NCI-H2227 treated with DMSO at 0.1 percent for 48 hours (cell line): Measurements from ENCODE around the gene LMNA.

Experiments
- DNase-seq: peaks from one replicate; lab custom pipeline; 2025; lab: John Stamatoyannopoulos, UW

The LMNA gene

DNA sequence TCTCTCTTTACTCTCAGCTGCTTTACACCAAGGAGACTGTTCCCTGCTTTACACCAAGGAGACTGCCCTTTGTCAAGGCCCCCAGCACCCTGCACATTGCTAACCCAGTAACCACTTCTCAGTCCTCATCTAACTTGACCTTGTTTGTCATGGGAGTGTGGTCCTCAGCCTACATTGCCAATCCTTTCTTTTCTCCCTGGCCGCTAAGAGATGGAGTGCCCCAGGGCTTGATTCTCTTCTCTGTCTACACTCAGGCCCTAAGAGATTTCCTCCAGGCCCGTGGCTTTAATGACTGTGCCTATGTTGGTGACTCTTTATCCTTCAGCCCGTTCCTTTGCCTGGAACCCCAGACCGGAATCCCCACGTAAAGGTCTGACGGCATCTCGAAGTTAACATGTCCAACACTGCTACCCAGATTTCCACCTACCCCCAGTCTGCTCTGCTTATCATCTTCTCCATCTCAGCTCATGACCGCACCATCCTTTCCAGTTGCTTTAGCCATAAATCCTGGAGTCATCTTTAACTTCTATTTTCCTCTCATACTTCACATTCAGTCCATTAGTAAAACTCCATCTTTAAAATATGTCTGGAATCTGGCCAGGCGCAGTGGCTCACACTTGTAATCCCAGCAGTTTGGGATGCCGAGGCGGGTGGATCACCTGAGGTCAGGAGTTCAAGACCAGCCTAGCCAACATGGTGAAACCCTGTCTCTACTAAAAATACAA, 29.4 kb downstream of the LMNA start:
- no peak for DNase-seq

DNA sequence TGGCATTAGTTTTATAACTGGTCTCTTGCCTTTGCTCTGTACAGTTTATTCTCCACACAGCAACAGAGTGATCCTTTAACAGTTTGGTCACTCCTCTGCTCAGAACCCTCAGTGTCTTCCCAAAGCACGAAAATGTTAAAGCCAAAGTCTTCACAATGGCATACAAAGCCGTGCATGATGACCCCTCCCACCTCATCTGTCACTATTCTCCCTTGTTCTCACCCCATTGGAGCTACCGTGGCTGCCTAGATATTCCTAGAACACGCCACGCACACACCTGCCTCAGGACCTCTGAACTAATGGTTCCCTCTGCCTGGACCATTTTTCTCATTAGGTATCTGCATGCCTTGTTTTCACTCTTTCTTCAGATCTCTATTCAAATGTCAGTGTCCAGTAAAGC, 30.2 kb downstream of the LMNA start:
- DNase-seq: no peak

DNA sequence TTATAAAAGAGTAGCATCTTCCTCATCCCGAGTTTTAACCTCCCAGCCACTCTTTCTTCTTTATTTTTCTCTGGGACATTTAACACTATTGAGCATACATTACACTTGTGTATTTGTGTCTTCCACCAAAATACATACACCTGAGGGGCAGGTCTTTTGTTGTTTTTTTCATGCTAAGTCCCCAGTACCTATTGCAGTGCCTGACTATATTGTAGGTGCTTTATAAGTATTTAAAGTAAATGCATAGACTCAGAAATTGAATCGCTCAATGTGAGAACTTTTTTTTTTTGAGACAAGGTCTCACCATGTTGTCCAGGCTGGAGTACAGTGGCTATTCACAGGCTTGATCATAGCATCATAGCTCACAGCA, 31.1 kb downstream of the LMNA start:
- no peak for DNase-seq

DNA sequence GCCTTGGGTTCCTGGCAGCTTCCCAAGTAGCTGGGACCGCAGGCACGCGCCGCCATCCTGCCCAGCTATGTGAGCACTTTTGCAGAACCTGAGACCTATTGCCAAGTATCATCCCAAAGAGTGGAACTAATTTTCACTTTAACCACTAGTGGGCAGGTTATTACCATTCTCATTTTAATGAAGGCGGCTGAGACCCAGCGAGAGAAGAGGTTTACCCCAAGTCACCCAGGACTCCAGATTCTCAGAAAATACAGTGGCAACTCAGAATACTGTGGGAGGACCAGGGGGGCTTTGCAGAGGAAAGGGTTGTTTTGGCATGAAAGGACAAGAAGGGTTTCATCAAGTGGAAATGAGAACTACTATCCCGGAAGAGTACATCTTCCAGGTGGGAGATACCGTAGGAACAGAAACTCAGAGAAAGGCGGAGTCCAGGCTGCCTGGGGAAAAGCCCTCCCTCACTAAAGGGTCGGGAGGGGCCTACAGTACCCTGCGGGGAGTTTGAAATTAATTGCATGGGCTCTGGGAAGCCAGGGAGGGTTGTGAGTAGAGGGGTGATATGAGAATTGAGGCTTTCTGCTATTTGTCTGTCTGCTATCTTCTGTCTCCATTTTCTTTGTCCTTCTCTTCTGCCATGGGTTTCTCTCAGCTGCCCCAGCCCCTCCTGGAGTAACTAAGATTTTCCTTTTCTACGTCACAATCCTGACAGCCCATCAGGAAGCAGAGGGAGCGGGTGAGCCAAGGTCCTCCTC, 31.7 kb downstream of the LMNA start:
- peak; percentile 80 for DNase-seq

DNA sequence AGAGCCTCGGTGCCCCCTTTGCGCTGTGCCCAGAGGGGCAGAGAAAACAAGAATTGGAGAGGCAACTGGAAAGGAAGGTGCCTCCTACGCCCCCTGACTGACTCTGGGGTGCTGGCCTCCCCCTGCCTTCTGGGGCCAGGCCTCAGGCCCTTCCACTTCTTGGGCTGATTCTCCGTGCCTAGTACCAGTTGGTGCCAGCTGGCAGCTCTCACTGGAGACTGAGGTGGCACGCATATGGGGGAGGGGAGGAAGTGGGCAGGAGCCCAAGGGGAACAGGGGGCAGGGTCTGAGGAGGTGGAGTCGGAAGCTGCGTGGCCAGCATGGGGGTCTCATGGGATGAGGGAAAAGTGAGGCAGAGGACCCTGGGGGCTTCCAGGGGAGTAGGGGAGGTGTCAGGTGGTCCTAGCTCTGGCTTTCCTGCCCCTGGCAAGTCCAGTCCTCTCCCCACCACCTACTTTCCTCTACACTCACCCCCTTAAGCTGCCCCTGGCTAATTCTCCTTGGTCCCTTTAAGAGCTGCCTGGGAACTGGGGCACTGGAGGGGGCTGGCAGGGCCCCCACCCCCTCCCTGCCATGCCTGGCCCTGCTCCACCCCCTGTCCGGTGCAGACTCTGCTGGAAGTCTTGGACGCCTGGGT, 32.4 kb downstream of the LMNA start:
- DNase-seq: no peak

DNA sequence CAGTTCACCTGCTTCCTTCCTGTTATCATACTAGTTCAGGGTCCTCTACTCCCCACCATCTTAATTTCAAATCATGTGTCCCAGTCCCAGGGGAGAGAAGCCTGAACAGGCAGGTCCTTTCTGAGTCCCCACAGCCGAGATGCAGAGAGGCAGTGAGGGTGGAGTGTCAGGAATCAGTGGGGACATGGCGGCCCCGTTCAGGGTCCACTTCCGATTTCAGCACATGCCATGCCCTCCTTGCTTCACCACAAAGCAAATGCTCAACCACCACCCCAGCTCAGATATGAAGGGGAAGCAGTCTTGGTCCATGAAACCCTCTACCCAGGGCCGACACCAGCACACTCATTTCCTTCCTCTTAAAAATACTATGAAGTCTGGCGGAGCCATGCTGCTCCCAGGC, 33.7 kb downstream of the LMNA start:
- DNase-seq: no peak

DNA sequence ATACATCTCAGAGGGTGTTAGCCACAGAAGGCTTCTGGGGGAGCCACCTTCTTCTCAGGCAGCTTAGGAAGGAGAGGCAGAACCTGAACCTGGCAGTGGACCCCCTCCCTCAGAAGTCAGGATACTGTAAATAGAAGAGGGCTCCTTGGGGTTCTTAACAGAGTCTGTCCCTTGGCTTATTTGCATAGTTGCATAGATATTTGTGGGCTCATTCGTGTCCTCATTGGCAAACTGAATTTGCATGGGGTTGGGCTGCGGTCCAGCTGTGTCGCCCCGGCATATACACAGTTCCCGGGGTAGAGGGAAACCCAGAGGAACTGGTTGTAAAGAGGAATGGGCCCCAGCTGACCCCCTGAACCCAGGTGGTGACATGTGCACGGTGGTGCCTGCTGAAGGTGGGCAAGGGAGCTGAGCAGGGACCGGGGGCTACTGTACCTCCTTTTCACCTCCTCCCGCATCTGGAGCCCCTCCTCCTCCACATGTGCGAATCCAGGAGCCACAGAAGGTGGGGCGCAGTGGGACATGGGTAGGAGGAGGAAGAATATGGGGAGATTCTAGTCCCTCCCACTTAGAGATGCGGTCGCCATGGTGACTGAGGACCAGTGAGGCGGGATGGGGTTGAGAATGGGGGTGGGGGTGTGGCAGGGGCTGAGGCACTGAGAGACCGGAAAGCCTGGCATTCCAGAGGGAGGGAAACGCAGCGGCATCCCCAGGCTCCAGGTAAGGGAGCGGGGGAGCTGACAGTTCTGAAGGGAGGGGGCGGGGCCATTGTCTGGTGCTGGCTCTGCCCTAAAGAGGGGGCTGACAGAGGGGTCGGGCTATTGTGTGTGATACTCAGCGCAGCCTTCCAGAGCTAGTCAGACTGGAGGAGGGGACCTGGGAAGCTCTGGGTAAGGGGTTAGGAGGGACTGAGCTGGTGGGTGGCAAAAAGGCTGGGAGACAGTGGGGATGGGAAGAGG, 35.1 kb downstream of the LMNA start:
- peak; percentile 43 for DNase-seq

DNA sequence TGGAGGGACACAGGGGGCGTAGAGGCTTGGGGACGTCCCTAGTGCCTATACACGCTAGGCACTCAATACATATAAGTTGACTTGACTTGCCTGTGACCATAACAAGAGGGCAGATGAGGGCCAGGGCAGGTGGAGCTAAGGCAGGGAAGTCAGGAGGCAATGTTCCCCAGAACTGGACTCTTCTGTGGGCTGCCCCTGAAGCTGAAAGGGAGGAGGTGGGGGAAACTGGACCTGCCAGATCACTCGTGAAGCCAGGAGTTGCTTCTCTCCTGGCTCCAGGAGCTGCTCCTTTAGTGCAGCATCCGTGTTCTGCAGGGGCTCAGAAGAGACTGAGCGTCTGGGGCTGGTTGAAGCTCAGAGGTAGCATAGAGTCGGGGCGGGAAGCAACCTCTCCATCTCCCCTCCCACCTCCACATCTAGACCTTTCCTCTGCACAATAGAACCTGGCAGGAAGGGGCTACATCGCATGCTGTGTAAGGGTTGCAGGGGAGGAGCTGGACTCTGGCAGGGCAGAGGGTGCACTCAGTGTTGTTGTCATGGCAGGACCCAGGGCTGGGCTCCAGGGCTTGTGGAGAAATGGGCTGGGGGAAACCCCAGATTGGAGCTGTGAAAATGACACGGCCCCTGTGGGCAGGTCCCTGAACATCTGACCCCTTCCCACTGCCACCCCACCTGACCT, 36.0 kb downstream of the LMNA start:
- DNase-seq: peak; percentile 9

DNA sequence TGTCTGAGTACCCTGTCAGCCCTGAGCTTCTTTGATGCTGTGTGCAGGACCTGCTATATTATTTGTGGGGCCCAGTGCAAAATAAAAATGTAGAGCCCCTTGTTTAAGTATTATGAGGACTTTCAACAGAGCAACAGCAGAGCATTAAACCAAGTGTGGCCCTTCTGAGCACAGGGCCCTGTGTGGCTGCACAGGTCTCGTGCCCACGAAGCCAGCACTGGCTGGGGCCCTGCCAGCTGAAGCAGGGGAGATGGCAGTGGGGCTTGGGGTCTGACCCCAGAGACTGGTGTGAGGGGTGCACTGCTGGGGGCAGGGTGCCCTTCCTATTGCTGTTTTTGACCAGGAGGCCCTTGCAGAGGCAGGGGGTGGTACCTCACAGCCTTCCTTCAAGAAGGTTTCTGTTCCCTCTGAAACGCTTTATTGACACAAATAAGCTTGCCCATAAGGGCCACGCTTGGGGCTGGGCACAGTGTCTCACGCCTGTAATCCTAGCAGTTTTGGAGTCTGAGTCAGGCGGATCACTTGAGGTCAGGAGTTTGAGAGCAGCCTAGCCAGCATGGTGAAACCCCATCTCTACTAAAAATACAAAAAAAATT, 36.7 kb downstream of the LMNA start:
- DNase-seq: no peak

DNA sequence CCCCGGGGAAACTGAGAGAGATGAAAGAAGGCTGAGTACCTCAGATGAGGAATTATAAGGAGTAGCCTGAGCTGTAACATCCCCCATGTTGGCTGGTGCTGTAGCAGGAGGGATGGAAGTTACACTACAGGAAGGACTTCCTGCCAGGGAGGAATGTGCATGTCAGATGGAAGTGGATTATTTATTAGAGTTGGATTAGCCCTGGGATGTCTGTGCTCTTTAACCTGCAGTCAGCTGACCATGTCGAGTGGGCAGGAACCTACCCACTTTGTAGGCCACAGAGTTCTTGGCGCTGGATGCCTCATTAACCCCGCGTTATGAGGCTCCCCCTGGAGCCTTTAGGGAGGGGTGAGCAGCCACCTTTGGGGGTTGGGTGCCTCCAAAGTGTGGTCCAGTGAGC, 38.1 kb downstream of the LMNA start:
- DNase-seq: no peak

DNA sequence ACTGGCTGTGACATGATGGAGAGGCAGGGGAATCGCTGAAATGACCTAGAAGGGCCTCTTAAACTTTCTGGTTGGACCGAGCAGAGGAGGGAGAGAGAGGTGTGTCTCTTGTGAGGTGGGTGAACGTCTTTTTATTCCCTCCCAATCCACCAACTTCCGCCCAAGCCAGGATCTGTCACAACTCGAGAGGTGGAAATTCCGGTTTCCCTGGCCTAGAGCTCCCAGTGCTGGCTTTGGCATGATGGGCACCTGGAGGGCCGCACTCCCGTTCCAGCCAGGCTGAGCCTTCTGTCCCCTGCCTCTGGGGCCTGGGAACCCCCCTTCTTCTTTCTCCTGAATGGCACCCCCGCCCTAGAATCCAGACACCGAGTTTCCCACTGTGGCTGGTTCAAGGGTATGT, 38.9 kb downstream of the LMNA start, which contains the start of gene SEMA4A:
SEMA4A (plus strand) TSS at position 224 of the 400 bp plus-strand sequence. CDS start 994 bp downstream, outside the sequence.
- no peak for DNase-seq

DNA sequence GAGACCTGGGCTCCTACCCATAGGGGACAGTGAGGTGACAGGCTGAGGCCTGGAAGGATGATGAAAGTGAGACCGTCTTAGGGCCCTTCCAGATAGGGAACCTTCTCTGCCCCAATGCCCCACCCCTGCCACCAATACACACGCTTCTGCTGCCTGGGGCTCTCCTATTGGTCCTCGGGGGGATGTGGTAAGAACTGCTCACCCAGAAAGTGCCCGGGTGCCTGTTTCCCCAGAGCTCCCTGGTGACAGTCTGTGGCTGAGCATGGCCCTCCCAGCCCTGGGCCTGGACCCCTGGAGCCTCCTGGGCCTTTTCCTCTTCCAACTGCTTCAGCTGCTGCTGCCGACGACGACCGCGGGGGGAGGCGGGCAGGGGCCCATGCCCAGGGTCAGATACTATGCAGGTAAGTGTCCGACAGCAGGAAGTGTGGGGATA, 39.8 kb downstream of the LMNA start:
- no peak for DNase-seq

DNA sequence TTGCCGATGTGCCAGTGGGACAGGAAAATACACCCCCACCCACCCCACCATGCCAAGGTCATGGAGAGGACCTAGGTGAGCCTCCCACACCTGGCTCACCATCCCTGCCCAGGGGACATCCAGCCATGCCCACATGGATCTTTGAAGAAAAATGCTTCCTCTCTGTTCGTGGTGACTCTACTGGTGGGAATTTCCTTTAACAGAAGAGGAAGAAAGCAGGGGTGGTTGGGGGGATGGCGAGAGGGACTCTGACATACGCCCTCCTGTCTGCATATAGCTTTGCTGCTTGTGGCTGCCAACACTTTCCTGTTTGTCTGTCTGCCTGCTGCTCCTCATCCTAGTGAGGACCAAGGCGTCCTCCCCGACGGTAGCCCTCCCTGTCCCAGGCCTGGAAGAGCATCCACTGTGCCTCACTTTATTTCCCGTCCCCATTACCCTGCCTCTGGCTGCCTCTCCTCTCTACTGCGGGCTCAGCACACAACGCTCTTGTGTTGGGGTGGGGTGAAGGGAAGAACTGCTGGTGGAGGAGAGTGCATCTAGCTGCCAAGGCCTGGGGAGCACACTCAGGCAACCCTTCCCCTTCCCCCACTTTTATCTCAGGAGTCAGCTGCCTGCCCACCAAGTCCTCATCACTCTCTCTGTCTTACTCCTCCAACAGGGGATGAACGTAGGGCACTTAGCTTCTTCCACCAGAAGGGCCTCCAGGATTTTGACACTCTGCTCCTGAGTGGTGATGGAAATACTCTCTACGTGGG, 41.4 kb downstream of the LMNA start:
- DNase-seq: no peak

DNA sequence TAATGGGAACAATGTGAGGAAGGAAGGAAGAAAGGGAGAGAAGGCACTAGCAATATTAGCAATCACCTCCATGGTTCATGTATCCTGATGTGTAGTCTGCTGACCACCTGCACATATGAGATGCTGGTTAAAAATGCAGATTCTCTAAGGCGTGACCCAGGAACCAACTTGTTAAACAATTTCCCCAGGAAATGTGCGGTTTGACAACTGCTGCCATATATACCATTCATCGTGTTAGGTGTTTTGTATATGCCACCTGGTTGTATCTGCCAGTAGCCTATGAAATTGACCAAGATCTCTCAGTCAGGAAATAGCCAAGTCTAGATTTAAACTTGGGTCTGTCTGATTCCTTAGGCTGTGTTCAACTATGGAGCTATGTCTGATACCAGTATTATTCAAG, 43.0 kb downstream of the LMNA start:
- no peak for DNase-seq

DNA sequence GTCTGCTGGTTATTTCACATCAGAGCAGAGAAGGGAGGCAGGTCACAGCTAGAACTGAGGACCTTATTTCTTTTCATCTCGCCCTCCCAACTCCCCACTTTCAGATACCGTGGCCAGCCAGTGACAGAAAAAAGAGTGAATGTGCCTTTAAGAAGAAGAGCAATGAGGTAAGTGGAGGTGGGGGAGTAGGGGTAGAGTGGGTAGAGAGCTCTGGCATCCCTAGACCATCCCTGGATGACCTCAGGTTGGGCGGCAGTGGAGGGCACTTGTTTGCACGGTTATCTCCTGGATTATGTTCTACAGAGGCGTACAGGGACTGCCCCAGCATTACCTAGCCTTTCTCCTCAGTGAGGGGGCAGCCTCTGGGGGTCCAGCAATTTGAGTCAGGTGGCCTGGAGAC, 43.5 kb downstream of the LMNA start:
- no peak for DNase-seq

DNA sequence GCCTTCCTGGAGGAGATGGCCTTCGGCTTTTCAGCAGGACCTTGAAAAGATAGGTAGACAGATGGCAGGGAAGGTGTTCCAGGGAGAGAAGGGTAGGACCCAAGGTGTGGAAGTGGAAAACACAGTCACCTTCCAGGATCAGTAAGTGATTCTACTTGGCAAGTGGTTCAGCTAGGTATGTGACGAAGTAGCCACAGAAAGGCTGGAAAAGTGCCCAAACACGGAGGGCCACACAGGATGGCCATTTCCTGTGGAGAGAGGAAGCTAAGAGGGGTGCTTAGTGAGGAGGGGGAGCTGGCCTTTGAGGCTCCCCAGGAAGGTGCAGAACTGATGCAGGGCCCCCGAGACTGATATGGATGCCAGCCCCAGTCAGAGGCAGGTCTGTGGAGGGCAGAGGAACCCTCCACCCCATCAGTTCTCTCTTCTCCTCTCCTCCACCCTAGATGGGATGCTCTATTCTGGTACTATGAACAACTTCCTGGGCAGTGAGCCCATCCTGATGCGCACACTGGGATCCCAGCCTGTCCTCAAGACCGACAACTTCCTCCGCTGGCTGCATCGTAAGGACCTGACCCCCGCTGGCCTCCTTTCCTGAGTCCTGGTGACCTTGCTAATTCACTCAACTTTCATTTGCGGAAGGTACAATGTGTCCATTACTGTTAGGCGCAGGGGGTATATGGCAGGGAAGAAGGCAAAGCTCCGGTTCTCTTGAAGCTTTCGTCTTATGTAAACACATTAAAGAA, 45.7 kb downstream of the LMNA start:
- no peak for DNase-seq

DNA sequence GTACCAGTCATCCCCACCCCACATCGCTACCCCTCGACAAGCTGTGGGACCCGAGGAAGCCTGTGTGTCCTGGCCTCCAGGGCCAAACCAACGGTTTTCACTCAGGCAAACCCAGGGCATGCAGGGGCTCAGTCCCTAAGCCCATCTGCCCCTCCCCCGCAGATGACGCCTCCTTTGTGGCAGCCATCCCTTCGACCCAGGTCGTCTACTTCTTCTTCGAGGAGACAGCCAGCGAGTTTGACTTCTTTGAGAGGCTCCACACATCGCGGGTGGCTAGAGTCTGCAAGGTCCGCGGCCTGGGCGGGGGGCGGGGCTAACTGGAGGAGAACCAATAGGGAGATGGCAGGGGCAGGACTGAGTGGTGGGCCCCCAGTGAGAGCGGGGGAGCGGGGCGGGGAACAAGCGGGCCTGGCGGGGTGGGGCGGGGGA, 46.2 kb downstream of the LMNA start:
- DNase-seq: peak; percentile 79

DNA sequence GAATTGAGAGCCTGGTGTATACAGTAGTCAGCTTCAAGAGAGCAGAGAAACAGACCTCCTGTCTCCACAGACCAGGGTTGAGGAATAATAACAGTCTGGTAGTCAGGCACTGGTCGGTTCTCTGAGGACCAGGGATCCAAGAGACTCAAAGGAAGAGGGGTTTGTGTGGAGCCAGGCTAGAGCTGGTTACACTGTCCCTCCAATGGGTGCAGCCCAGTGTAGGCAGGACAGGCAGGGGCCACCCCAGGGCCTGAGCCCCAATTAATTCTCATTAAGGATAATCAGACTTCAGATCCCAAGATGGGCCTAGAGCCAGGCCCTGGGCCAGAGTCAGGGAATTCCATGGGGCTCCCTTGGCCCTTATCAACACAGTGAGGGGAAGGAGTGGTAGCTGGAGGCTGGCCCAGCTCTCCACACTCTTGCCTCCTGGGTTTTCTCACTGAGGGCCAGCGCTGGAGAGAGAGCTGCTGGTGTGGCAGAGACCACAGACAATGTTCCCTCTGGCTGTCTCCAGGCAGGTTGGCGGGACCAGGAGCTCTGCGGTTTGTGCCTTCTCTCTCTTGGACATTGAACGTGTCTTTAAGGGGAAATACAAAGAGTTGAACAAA, 48.0 kb downstream of the LMNA start:
- DNase-seq: no peak

DNA sequence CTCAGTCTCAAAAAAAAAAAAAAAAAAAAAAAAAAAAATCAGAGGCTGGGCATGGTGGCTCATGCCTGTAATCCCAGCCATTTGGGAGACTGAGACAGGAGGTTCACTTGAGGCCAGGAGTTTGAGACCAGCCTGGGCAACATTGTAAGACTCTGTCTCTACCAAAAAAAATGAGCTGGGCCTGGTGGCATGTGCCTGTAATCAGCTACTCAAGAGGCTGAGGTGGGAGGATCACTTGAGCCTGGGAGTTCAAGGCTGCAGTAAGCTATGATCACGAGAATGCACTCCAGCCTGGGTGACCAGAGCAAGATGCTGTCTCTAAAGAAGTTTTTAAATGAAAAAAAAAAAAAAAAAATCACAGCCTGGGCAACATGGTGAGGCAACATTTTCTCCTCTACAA, 49.2 kb downstream of the LMNA start:
- no peak for DNase-seq
